ENCODE measurements around the gene ALKBH5.

GRCh38 chr17:18145811-18146210 lies 37.8 kb upstream of the ALKBH5 start:
- TF ChIP-seq, protein P1, sequence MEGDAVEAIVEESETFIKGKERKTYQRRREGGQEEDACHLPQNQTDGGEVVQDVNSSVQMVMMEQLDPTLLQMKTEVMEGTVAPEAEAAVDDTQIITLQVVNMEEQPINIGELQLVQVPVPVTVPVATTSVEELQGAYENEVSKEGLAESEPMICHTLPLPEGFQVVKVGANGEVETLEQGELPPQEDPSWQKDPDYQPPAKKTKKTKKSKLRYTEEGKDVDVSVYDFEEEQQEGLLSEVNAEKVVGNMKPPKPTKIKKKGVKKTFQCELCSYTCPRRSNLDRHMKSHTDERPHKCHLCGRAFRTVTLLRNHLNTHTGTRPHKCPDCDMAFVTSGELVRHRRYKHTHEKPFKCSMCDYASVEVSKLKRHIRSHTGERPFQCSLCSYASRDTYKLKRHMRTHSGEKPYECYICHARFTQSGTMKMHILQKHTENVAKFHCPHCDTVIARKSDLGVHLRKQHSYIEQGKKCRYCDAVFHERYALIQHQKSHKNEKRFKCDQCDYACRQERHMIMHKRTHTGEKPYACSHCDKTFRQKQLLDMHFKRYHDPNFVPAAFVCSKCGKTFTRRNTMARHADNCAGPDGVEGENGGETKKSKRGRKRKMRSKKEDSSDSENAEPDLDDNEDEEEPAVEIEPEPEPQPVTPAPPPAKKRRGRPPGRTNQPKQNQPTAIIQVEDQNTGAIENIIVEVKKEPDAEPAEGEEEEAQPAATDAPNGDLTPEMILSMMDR (conservative IDR thresholded peaks at IDR 0.05; ENCODE audit: low read length), result no peak
- no peak for TF ChIP-seq EZH2phosphoT487 (IDR thresholded peaks at IDR 0.05; ENCODE audit: borderline replicate concordance, low read depth, low read length)

All from OCI-LY7 (cell line).